Stimulated activated CD8-positive, alpha-beta memory T cell treated with anti-CD3 and anti-CD28 coated beads, Interleukin-4, amount 100 ng/mL, for 24 hours (primary cell): ENCODE results near the gene TMEM63A.
"Not testable (repeated sequence)": the region's sequence is repeated elsewhere in the genome, so short reads cannot be mapped to it uniquely, and the experiment has no call there.

Experiments used
- DNase-seq: peaks from one replicate; pipeline ENCODE4 v3.0.0-alpha.2; 2020; ENCODE audit warnings: low read depth

TMEM63A gene

DNA sequence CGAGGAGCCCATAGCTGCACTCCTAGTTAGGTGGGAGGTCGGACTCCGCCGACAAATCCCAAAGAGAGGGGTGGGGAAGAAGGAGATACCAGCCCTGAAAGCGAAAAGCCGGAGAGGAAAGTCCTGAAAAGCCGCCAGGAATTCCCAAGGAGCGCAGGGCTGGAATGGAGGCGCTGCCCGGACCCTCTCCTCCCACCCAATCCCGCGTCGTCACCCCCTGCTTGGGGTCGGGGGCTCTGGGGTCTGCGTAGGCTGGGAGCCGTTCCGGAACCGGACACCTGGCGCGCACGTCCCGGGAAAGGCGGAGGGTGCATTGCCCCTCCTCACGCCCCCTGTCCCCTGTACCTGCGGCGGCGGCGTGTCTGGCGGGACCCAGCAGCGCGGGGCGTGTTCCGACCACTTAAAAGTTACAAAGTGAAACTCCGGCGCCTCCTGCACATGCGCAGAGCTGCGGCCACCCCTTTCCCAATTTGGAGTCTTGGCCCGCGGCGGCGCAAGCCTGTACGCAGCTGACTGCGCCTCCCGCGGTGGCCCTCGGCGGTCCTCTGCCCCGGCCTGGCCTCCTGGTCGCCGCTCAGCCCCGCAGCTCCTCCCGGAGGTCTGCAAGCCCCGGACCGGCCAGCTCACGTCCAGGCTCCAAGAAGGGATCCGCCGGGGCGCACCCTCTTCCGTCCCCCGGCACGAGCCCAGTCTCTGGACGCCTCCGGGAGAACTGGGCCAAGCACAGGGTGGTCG, at the start of gene TMEM63A:
Gene TMEM63A, minus strand, starts transcription at position 422 of the 735 bp plus-strand sequence. CDS start 4,800 bp downstream, outside the sequence.
- DNase-seq, result peak; percentile 83

DNA sequence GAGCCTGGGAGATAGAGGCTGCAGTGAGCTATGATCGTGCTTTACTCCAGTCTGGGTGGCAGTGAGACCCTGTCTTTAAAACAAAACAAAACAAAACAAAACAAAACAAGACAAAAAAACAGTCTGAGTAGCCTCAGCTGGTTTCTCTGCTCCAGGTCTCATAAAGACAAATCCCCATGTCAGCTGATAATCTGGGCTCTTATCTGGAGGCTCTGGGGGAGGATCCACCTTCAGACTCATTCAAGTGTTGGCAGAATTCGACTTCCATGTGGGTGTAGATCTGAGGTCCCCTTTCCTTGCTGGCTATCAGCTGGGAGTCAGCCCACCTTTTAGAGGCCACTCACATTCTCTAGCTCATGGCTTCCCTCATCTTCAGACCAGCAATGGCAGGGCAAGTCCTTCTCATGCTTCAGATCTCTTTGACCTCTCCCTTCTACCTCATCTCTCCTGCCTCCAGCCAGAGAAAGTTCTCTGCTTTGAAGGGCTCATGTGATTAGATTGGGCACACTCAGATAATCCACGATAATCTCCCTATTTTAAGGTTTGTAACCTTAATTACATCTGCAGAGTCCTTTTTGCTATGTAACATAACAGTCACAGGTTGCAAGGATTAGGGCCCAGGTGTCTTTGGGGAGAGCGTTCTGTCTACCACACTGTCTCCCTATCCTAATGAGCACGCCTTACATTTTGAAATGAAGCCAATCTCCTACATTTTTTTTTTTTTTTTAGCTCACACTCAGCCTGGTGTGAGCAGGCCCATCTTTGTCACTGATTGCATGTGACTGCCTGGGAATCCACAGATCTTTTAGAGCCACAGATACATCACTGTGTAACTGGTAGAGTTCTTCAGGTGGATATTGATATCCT, 49.3 kb upstream of the TMEM63A start:
- no peak for DNase-seq

DNA sequence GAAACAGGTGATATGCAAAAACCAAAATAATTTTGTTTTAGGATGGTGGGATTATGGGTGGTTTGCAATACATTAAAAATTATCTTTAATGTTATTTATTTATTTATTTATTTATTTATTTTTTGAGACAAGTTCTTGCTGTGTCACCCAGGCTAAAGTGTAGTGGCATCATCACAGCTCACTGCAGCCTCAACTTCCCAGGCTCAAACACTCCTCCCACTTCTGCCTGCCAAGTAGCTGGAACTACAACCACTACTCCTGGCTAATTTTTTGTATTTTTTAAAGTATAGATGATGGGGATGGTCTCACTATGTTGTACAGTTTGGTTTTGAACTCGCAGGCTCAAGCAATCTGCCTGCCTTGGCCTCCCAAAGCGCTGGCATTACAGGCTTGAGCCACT, 48.4 kb upstream of the TMEM63A start:
- DNase-seq, result no peak

DNA sequence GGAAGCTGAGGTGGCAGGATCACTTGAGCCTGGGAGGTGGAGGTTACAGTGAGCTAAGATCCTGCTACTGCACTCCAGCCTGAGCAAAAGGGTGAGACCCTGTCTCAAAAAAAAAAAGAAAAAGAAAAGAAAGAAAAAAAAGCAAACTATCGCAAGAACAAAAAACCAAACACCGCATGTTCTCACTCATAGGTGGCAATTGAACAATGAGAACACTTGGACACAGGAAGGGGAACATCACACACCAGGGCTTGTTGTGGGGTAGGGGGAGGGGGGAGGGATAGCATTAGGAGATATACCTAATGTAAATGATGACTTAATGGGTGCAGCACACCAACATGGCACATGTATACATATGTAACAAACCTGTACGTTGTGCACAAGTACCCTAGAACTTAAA, 47.3 kb upstream of the TMEM63A start:
- DNase-seq, result not testable (repeated sequence)

DNA sequence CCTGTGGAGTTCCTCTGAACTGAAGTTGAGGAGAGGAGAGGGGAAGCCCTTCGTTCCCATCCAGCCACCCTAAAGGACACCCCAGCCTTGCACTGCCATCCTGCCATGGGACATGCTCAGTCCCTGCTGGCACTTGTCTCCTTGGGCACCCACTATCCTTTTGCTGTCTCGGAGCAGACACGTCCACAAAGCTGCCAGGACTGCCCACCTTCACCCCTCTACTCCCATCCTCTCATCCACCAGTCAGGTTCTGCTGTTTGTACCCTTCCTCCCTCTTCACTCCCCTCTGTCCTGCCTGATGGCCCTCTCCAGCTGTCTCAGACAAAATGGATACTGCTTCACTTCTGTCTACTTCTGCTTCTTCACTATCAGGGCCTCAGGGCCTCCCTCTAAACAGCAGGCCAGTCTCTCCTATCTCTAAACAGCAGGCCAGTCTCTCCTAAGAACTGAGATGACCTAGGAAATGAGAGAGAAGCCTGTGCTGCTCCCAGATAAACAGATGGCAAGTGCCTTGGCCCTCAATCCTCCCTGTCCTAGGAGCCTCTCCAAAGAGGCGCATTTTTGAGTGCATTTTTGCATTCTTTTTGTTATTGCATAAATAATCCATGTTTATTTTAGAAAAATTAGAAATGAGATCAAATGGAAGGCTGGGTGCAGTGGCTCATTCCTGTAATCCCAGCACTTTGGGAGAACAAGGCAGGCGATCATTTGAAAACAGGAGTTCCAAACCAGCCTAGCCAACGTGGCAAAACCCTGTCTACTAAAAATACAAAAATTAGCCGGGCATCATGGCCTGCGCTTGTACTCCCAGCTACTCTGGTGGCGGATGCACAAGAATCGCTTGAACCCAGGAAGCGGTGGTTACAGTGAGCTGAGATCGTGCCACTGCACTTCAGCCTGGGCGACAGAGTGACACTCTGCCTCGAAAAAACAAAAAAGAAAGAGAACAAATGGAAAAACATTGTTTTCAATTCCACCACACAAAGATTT, 46.3 kb upstream of the TMEM63A start:
- no peak for DNase-seq

DNA sequence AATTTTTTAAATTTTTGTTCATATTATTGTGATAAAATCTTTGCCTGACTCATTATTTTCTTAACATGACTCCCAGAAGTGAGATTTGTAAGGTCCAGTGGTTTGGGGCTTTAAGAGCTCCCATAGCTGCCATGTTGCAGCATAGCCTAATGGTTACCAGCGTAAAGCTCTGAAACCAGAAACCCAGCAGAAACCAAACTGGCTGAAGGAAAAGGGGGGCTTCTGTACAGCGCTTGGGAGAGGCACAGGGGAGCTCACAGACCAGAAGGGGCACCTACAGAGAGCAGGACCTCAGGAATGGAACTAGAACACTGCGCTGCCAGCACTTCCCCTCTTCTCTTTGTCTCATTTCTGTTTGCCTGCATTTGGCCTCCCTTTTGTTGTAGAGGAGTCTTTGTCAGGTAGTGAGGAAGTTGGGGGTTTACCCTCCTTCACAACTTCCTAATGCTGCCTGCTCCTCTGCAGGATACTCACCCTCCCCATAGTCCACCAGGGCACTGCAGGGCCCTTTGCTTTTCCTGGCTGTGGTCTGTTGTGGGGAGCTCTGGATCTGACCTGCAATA, 44.5 kb upstream of the TMEM63A start:
- DNase-seq, result no peak

DNA sequence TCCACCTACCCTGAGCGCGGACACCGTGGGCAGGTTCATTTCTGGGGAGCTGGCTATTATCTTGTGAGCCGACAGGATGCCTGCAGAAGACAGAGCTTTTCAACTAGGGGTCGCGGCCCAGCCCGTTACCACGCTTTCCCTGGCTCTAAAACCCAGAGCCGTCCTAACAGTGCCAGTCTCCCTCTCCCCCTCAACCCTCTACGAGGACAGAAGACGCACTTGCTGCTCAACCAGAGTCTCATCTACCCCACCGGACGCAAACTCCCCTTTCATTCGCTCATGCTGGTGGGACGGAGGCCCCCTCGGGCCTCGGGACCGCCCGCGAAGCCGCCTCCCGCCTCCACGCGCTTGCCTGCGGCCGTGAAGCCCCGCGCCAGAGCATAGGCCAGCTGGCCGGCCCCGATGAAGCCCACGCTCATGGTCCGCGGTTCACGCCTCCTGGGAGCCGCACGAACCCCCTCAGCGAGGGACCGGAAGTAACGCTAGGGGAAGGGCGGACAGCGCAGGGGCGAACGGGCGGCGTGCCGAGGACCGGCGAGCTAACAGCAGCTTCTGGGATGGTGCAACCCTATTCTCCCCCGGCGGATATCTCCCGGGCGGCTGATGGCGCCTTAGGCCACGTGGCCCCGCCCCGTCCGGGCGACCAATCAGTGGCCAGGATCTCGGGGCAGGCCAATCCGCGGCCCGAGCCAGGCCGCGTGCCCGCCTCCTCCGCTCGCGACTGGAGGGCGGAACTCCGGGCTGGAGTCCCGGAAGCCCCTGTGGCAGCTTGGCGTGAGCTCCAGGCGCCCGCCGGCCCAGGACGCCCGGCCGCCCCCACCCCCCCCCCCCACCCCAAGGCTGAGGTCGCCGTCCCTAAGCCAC, 41.7 kb upstream of the TMEM63A start, which contains the start of gene PYCR2:
Gene PYCR2, minus strand, starts transcription at position 559 of the 864 bp plus-strand sequence. Its CDS starts 140 bp downstream, at position 419.
- DNase-seq, result peak; percentile 91

DNA sequence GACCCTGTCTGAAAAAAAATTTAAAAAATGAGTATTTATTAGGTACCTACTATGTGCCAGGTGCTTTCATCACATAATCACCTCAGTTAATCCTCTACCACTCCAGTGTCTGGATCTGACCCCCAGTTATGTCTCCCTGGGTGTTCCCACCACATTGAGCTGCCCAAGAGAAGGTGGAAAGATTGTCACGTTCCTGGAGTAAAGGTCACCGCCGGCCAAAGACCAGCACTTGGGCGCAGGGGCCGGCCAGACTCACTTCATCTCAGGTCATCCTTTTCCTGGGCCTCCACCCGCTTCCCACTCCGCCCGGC, 41.2 kb upstream of the TMEM63A start:
- no peak for DNase-seq

DNA sequence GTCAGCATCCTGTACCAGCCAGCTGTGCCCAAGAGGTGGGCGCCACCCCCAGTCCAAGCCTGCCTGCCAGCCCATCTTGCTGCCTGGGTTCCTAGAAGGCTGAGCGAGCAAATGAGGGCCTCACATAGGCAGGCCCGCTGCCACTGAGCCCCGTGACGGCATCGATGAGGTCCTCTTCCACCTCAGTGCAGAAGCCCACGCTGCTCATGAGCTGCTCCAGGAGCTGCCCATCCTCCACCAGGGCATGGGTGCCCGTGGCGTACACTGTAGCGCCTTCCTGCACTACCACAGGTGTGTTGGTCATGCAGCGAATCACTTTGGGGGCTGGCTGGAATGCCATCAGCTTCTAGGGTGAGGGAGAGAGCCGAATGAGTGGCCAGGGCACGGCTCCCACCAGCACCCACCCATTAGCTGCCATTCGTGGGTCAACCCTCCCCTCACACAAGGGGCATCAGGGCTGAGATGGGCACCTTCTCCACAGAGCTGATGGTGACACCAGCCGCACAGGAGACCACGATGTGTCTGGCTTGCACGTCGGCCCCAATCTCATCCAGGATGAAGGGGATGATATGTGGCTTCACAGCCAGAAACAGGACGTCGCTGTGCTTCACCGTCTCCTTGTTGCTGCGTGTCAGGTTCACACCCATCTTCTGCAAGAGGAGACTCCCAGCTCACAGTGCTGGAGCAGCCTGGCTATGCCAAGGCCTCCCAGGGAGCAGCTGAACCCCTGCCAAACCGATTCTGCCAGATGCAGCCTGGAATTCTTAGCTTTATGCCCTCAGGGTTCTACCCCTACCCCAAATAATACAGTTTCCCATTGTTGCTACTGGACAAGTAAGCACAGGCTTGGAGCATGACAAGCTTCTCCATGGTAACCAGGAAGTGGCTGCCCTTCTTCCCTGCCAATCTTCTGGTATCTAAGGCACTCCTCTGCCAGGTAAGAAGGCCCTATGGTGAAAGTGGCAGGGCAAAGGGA, 39.8 kb upstream of the TMEM63A start:
- no peak for DNase-seq

DNA sequence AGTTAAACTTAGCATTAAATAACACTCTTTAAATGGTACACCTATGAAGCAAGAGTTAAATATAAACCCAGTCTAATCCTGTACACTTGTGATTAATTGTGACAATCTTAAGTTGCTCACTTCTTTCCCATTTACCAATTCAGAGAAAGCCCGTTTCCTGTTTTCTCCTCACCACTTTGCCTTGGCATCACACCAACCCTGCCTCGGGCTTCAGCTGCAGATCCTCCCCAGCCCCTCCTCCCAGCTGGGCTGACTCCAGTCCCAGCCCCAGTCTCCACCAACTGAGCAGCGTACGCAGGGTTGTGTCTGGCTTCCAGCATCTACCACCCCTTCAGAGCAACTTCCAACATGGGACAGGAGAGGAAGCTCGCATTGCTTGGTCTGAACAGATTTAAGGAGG, 37.7 kb upstream of the TMEM63A start:
- no peak for DNase-seq

DNA sequence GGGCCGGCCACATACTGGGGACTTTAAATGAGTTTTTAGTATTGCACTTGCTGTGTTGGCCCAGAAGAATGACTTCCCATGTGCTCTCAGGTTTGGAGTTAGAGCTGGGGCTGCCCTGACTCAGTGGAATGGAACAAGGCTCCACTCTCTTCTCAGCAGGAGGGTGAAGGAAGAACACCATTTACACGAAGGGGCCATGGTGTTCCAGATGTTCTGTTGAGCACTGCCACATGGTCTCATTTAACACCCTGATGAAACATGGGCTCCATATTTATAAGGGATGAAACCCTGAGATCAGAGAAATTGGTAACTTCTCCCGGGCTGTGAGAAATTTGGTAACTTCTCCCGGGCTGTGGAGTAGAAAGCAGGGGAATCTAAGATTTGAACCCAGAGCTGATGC, 36.1 kb upstream of the TMEM63A start:
- DNase-seq, result no peak

DNA sequence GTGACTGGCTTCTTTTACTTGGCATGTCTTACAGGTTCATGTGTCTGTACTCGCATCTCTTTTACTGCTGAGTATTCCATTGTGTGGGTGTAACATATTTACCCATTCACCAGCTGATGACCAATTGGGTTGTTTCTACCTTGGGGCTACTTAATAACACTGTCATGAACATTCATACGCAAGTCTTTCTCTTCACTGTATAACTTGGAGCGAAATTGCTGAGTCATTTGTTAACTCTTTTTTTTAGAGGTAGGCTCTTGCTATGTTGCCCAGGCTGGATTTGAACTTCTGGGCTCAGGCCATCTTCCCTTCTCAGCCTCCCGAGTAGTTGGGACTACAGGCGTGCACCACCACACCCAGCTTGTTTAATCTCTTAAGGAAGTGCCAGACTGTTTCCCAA, 35.4 kb upstream of the TMEM63A start:
- no peak for DNase-seq

DNA sequence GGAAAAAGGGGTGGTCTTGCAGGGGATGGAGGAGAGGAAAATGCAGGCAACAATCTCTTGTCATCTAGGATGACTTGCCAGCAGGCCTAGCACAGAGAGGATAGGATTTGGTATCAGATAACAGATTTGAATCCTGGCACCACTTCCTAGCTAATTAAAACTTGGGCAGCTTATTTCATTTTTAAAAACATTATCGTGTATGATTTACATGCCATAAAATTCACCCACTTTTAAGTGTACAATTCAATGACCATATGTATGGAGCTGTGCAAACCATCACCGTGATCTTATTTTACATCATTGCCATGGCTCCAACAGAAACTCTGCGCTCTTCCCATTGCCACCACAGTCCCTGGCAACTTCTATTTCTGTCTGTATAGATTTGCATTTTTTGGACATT, 34.9 kb upstream of the TMEM63A start:
- no peak for DNase-seq

DNA sequence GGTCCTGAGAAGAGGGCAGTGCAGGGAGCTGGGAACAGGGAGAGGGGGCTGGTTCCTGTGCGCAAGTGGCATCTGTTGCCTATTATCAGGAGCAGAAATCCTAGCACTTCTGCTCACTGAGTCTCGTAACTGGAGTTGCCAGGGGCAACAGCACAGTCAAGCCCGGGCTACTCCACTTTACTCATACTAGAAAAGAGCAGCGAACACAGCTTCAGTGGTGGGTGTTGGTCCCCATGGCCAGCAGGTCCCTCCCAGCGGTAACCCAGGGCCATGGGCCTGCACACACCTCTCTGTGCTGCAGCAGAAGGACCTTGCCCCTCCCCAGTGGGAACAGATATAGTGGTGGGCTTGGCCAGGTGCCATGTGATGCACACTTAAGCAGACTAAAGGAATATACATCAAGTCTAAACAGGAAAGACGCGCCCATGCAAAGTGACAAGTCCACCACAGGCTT, 33.4 kb upstream of the TMEM63A start:
- DNase-seq, result no peak

DNA sequence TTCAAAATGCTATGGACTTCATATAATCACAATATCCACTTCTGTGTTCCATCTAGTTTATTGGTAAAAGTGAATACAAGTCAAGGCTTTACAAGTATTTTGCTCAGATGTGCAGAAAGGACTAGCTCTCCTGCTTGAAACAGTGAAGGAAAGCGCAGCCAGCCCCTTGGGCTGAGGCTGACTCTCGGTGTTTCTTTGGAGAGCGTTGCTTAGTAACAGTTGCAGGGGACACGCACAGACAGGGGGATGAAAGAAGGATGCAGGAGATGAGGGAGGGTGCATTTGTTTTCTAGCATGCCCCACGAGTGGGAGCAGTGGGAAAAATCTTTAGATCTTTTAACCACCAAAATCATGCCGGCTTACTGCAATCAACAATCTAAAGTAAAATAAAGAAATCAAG, 32.8 kb upstream of the TMEM63A start:
- no peak for DNase-seq

DNA sequence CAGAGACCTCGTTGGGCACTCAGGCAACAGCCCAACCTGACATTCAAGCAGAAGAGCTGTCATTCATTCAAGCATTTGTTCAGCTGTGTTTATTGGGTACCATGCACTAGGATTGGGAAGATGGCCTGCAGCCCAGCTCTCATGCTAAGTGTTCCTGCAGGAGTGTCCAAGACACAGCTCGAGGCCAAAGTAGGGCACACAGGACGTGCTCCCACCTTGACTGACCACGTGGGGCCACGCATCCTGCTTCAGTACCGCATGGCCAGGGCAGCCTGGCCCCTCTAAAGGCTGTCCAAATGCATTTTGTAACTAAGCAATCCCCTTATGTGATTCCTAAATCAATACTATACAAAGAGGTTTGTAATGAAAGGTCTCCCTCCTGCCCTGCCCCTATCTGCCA, 32.2 kb upstream of the TMEM63A start:
- DNase-seq, result no peak

DNA sequence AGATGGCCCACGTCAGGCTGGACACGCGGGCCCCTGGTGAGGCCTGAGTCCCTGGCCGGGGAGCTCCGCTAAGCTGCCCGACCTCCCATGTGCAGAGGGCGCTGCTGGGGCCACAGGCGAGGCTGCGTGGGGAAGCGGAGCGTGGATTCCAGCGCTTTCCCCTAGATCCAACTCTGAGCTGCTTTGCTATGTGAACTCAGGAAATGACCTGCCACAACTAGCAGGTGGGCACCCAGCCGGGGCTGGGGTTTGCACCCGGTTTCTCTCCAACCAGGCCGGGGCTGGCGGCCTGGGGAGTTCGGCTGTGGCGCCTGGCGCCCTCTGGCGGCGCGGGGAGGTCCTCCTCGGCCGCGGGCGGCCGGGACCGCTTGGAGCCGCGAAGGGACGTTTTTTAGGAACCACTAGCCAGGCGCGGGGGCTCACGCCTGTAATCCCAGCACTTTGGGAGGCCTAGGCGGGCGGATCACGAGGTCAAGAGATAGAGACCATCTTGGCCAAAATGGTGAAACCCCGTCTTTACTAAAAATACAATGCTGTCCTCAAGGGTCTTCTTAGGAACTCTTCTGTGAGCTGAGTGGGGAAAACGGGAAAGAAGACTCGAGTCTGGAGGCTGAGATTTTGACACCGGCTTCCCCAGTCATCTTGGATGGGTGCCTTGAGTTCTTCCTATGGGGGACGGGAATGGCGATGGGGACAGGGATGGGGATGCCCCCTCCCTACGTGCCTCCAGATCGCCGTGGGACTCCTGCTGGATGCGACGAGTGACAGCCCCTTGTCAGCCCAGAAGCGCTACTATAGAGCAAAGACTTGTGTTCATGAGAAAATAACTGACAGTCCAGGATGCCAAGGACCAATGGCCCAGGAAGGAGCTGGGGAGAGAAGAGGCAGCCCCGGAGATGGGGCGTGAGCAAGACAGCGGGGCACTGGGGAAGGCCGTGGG, 29.3 kb upstream of the TMEM63A start:
- peak; percentile 58 for DNase-seq

DNA sequence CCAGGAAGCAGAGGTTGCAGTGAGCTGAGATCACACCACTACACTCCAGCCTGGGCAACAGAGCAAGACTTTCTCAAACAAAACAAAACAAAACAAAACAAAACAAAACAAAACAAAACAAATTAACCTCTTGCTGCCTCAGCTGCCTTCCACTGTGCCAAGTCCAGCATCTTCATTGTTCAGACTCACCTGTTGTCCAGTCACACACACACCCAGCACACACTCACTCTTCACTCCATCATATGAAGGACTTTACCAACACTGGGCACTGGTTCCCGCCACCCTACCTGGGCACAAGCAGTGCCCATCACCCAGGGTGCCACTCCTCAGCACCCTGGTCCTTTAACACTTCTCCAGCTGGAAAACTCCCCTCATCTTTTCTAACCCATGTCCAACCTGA, 27.3 kb upstream of the TMEM63A start:
- DNase-seq, result no peak
